ENCODE results near the gene SLC5A2. TPM values are rescaled to one million over a fixed set of nuclear protein-coding genes. Genes with fewer than 3 reads are reported as not detected.

SLC5A2 gene
- polyA plus RNA-seq, 2 of the 4 experiments (the other 2 are of a cell fraction): 0.09 to 0.46 TPM

GRCh38 chr16:31499928-31500327 is 17.0 kb downstream of the SLC5A2 start:
- 89% methylated on average over 5 of the region's 8 CpGs for WGBS (ENCODE audit: missing lambda C conversion rate)
- FAIRE-seq (no peak), ATAC-seq (no peak), DNase-seq (ENCODE audit: low read depth in 1 of 2, low spot score in 1 of 2) (no peak)
- no peak overlapping the region for H3K4me3 ChIP-seq
- H3K9me3 ChIP-seq: no peaks in the 10 kb centered on the region
- H3K4me1 ChIP-seq: no peaks in the 10 kb centered on the region
- CTCF ChIA-PET: interaction anchor here (1.3 kb wide), 1 partner anchor 369 kb away, joined by 3 read pairs; no protein-coding TSS in a partner anchor
- H3K4me2 ChIP-seq: no peak overlapping the region
- POLR2A ChIA-PET: interaction anchor here (0.8 to 1.0 kb wide), 2 partner anchors 8 to 10 kb away, joined by 3 read pairs; partner anchors contain the start of gene RUSF1
- H3K27ac ChIP-seq: no peak overlapping the region
- TF ChIP-seq EP300 (IDR thresholded peaks at IDR 0.05): no peak
- TF ChIP-seq CBX8 (IDR thresholded peaks at IDR 0.05): no peak
- no peak for TF ChIP-seq KDM5A (IDR thresholded peaks at IDR 0.05)
- TF ChIP-seq RARB (CRISPR knock-in tag; IDR thresholded peaks at IDR 0.05): no peak
- no peak for TF ChIP-seq HOXB5 (CRISPR knock-in tag; IDR thresholded peaks at IDR 0.05)
- TF ChIP-seq, protein P1, sequence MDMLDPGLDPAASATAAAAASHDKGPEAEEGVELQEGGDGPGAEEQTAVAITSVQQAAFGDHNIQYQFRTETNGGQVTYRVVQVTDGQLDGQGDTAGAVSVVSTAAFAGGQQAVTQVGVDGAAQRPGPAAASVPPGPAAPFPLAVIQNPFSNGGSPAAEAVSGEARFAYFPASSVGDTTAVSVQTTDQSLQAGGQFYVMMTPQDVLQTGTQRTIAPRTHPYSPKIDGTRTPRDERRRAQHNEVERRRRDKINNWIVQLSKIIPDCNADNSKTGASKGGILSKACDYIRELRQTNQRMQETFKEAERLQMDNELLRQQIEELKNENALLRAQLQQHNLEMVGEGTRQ (IDR thresholded peaks at IDR 0.05): no peak
- no peak for TF ChIP-seq JUN (IDR thresholded peaks at IDR 0.05)
- no peak for TF ChIP-seq FOSL2 (IDR thresholded peaks at IDR 0.05)
- TF ChIP-seq FOSL2 (CRISPR knock-in tag; IDR thresholded peaks at IDR 0.05): no peak
- no peak for TF ChIP-seq ZNF302 (CRISPR knock-in tag; IDR thresholded peaks at IDR 0.05)
- TF ChIP-seq CHD4 (IDR thresholded peaks at IDR 0.05; ENCODE audit: borderline replicate concordance): no peak
- no peak for TF ChIP-seq POLR2AphosphoS2 (conservative IDR thresholded peaks at IDR 0.05; ENCODE audit: low read length)
- TF ChIP-seq HEYL (CRISPR knock-in tag; IDR thresholded peaks at IDR 0.05): no peak
- no peak for TF ChIP-seq POLR2A (IDR thresholded peaks at IDR 0.05; ENCODE audit: low read length)
- no peak for TF ChIP-seq KDM1A (IDR thresholded peaks at IDR 0.05; ENCODE audit: low read depth)
- no peak for TF ChIP-seq SREBF2 (IDR thresholded peaks at IDR 0.05)
- TF ChIP-seq MAZ (IDR thresholded peaks at IDR 0.05; ENCODE audit: borderline replicate concordance, low read depth, low read length): no peak
- TF ChIP-seq ESRRA (IDR thresholded peaks at IDR 0.05; ENCODE audit: borderline replicate concordance, low read length): no peak
- no peak for TF ChIP-seq PHF8 (IDR thresholded peaks at IDR 0.05; ENCODE audit: borderline replicate concordance, low read depth)
- no peak for TF ChIP-seq HDAC2 (IDR thresholded peaks at IDR 0.05)
- no peak for TF ChIP-seq ZFP36 (IDR thresholded peaks at IDR 0.05; ENCODE audit: borderline replicate concordance, partially characterized antibody)

DNA sequence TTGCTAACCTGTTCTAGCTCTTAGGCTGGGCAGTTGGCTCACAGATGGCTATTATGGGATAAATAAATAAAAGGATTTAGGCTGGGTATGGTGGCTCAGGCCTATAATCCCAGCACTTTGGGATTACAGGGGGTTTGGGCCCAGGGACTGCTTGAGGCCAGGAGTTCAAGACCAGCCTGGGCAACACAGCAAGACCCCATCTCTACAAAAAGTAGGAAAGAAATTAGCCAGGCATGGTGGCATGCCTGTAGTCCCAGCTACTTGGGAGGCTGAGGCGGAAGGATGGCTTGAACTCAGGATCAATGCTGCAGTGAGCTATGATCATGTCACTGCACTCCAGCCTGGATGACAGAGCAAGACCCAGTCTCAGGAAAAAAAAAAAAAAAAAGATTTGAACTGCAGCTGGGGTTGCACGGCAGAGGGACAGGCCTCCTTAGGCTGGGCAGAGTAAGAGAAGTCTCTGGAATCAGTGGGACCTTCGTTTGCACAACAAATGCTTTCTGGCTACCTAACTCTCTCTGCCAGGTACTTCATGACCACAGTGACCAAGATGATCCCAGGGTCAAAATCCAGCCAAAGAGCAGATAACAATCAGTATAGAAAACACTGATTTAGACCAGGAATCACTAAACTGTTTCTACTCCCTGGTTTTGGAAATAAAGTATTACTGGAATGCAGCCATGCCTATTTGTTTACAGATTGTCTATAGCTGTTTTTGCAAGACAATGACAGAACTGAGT is 18.5 kb downstream of the SLC5A2 start:
- CTCF ChIA-PET: interaction anchor here (0.7 to 1.3 kb wide), 2 partner anchors 33 to 367 kb away, joined by 3 to 5 read pairs; no protein-coding TSS in a partner anchor
- POLR2A ChIA-PET: interaction anchor here (0.5 to 0.6 kb wide), 2 partner anchors 23 to 367 kb away, joined by 3 to 5 read pairs; no protein-coding TSS in a partner anchor

More for the DNA sequence above, 18.5 kb downstream of the SLC5A2 start:
- DNase-seq (ENCODE audit: low read depth in 1 of 2, low spot score in 1 of 2): no peak
- 76% methylated on average over 3 of the region's 3 CpGs for WGBS (ENCODE audit: missing lambda C conversion rate)
- no peak for ATAC-seq
- no peak for TF ChIP-seq NR3C1 (IDR thresholded peaks at IDR 0.05)
- no peak for TF ChIP-seq NFE2L2 (conservative IDR thresholded peaks at IDR 0.05; ENCODE audit: low read length)
- no peak for TF ChIP-seq CHD2 (IDR thresholded peaks at IDR 0.05; ENCODE audit: low read length, partially characterized antibody)
- TF ChIP-seq MYC (IDR thresholded peaks at IDR 0.05; ENCODE audit: borderline replicate concordance, low read length): no peak
- TF ChIP-seq, protein P2, sequence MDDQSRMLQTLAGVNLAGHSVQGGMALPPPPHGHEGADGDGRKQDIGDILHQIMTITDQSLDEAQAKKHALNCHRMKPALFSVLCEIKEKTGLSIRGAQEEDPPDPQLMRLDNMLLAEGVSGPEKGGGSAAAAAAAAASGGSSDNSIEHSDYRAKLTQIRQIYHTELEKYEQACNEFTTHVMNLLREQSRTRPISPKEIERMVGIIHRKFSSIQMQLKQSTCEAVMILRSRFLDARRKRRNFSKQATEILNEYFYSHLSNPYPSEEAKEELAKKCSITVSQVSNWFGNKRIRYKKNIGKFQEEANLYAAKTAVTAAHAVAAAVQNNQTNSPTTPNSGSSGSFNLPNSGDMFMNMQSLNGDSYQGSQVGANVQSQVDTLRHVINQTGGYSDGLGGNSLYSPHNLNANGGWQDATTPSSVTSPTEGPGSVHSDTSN (IDR thresholded peaks at IDR 0.05): no peak
- H3K4me3 ChIP-seq: no peak overlapping the region
- no peak overlapping the region for H3K27ac ChIP-seq
- FAIRE-seq: no peak
- H3K4me2 ChIP-seq: no peak overlapping the region
- no peaks in the 10 kb centered on the region for H3K9me3 ChIP-seq
- no peaks in the 10 kb centered on the region; the same call in 2 of the 3 replicates for H3K4me1 ChIP-seq
